GM12875 (cell line): Measurements from ENCODE around the gene NEK11.
"Not testable (repeated sequence)": the region's sequence is repeated elsewhere in the genome, so short reads cannot be mapped to it uniquely, and the experiment has no call there.

Source experiments
- H3K4me3 ChIP-seq: one replicate; pipeline ENCODE4 v1.5.1; 2011; ENCODE audit warnings: low read depth, low read length, control low read depth
- CTCF ChIP-seq: IDR thresholded peaks from 2 replicates; pipeline ENCODE4 v1.5.1; 2011; ENCODE audit warnings: low read depth, mild to moderate bottlenecking, control low read depth, inconsistent platforms, low read length, moderate library complexity, borderline replicate concordance; ENCODE audit not compliant: insufficient read depth

NEK11 gene

GRCh38 chr3:131360191-131360755 lies 333.6 kb downstream of the NEK11 start:
- TF ChIP-seq CTCF = no peak
- H3K4me3 ChIP-seq = no peak overlapping the region

- H3K4me3 ChIP-seq = not testable (repeated sequence)
Observed at GRCh38 chr3:131361066-131361463, 334.4 kb downstream of the NEK11 start.

GRCh38 chr3:131361464-131362421 lies 335.1 kb downstream of the NEK11 start:
- no peak for TF ChIP-seq CTCF

GRCh38 chr3:131363275-131363674 lies 336.6 kb downstream of the NEK11 start:
- TF ChIP-seq CTCF = no peak
- H3K4me3 ChIP-seq = no peak overlapping the region

More at GRCh38 chr3:131361464-131362421, 335.1 kb downstream of the NEK11 start:
- peak overlapping the region; percentile 71 for H3K4me3 ChIP-seq

GRCh38 chr3:131370935-131371687 lies 344.4 kb downstream of the NEK11 start:
- no peak for TF ChIP-seq CTCF
- no peak overlapping the region for H3K4me3 ChIP-seq

GRCh38 chr3:131371688-131372066 lies 345.0 kb downstream of the NEK11 start:
- no peak for TF ChIP-seq CTCF
- H3K4me3 ChIP-seq = no peak overlapping the region

GRCh38 chr3:131374741-131375140 lies 348.1 kb downstream of the NEK11 start:
- no peak overlapping the region for H3K4me3 ChIP-seq
- no peak for TF ChIP-seq CTCF

- peak overlapping the region; percentile 65 for H3K4me3 ChIP-seq
Observed at GRCh38 chr3:131380821-131381444, 354.3 kb downstream of the NEK11 start.
